H1 (cell line): ENCODE results near the gene MARCHF2. TPM values are rescaled to one million over a fixed set of nuclear protein-coding genes. Genes with fewer than 3 reads are reported as not detected.
A peak's percentile ranks its signal among the peaks of the same experiment; 100 is the strongest.

ENCODE experiments used
- CTCF ChIA-PET: fragments of 300-600 bp; sonication (Branson Sonifier 250); formaldehyde crosslinking; loops from one replicate; lab custom pipeline; 2021; ENCODE audit not compliant: partially characterized antibody; lab: Charles Lee
- POLR2A ChIA-PET: fragments of 300-600 bp; sonication (Branson Sonifier 250); formaldehyde crosslinking; loops from one replicate; lab custom pipeline; 2021; ENCODE audit warnings: inconsistent platforms; ENCODE audit not compliant: partially characterized antibody; lab: Charles Lee
- DNase-seq, 2 experiments: peaks; one replicate each; pipeline versions ENCODE4 v3.0.0 to v3.0.0-alpha.2; 2010 to 2022; ENCODE audit warnings: low spot score in 2 of 2, low read depth in 1 of 2, mixed read lengths in 1 of 2
- FAIRE-seq: peaks from 2 replicates; lab custom pipeline; 2011; peaks lifted over from hg19 to GRCh38; lab: Jason Lieb, UNC
- H2AFZ ChIP-seq: 2 replicates; pipeline ENCODE4 v1.8.1; 2012; ENCODE audit warnings: low read length, inconsistent platforms
- H2AK5ac ChIP-seq: 2 replicates; pipeline ENCODE4 v1.6.1; 2013; ENCODE audit warnings: low read depth, low read length
- H2BK120ac ChIP-seq: replicated peaks from 2 replicates; pipeline ENCODE3; 2013; ENCODE audit warnings: low read depth, low read length, inconsistent platforms
- H2BK12ac ChIP-seq: 2 replicates; pipeline ENCODE4 v1.6.1; 2013; ENCODE audit warnings: low read depth, low read length
- H2BK15ac ChIP-seq: 2 replicates; pipeline ENCODE4 v1.6.1; 2013; ENCODE audit warnings: low read length
- H2BK20ac ChIP-seq: 2 replicates; pipeline ENCODE4 v1.6.1; 2013; ENCODE audit warnings: low read length
- H2BK5ac ChIP-seq: 2 replicates; pipeline ENCODE4 v1.6.1; 2013; ENCODE audit warnings: low read depth, low read length
- H3K14ac ChIP-seq: 2 replicates; pipeline ENCODE4 v1.6.1; 2013; ENCODE audit warnings: inconsistent platforms; ENCODE audit not compliant: insufficient read length
- H3K18ac ChIP-seq: 2 replicates; pipeline ENCODE4 v1.6.1; 2013; ENCODE audit warnings: low read length; ENCODE audit errors: extremely low read depth
- H3K23ac ChIP-seq: 2 replicates; pipeline ENCODE4 v1.6.1; 2013; ENCODE audit warnings: inconsistent platforms; ENCODE audit not compliant: insufficient read length
- H3K23me2 ChIP-seq: 2 replicates; pipeline ENCODE4 v1.6.1; 2013; ENCODE audit warnings: low read depth, low read length
- H3K27ac ChIP-seq: 2 replicates; pipeline ENCODE4 v1.6.1; 2011; ENCODE audit warnings: low read depth, low read length, inconsistent platforms
- H3K27me3 ChIP-seq, 4 experiments: replicated peaks in 1 of 4; 1 replicate in 1 of 4; 2 replicates in 3 of 4; pipeline versions ENCODE4 v1.6.1 to v1.8.1; 2011 to 2013; ENCODE audit warnings: low read length in 3 of 4, mild to moderate bottlenecking in 3 of 4, inconsistent platforms in 2 of 4, mixed read lengths in 2 of 4, moderate library complexity in 1 of 4; ENCODE audit not compliant: control insufficient read depth in 3 of 4, insufficient read depth in 3 of 4; ENCODE audit errors: extremely low read depth in 1 of 4
- H3K36me3 ChIP-seq, 4 experiments: 2 replicates each; pipeline versions ENCODE4 v1.6.1 to v1.8.1; 2011 to 2013; ENCODE audit warnings: mild to moderate bottlenecking in 4 of 4, low read length in 3 of 4, moderate library complexity in 2 of 4, control low read depth in 1 of 4, inconsistent platforms in 1 of 4; ENCODE audit not compliant: insufficient read depth in 4 of 4, control insufficient read depth in 2 of 4
- H3K4ac ChIP-seq: replicated peaks from 2 replicates; pipeline ENCODE3; 2013; ENCODE audit warnings: low read length, low read depth, mixed read lengths, inconsistent platforms; ENCODE audit not compliant: insufficient read length
- H3K4me1 ChIP-seq, 4 experiments: replicated peaks in 1 of 4; 1 replicate in 1 of 4; 2 replicates in 3 of 4; pipeline versions ENCODE4 v1.6.1 to v1.8.1; 2011 to 2013; ENCODE audit warnings: low read length in 3 of 4, inconsistent platforms in 2 of 4, mixed read lengths in 1 of 4; ENCODE audit not compliant: insufficient read depth in 4 of 4, control insufficient read depth in 3 of 4
- H3K4me2 ChIP-seq, 2 experiments: 2 replicates each; pipeline versions ENCODE4 v1.6.1 to v1.8.1; 2011 to 2013; ENCODE audit warnings: low read depth in 2 of 2, low read length in 2 of 2, control low read depth in 1 of 2, inconsistent platforms in 1 of 2, mild to moderate bottlenecking in 1 of 2; ENCODE audit not compliant: insufficient read depth in 1 of 2
- H3K4me3 ChIP-seq, 4 experiments: fragments of 200-600, 300-600 bp in 1 of 4; sonication (generic), shearing (Covaris generic), sonication (Bioruptor Twin) in 1 of 4; 2 replicates each; pipeline versions ENCODE4 v1.5.1 to v1.8.1; 2011 to 2016; ENCODE audit warnings: low read length in 4 of 4, low read depth in 3 of 4, control low read depth in 2 of 4, inconsistent platforms in 2 of 4, mild to moderate bottlenecking in 2 of 4, mixed read lengths in 1 of 4, moderate library complexity in 1 of 4; ENCODE audit not compliant: insufficient read depth in 2 of 4; ENCODE audit errors: extremely low read depth in 1 of 4
- H3K56ac ChIP-seq: replicated peaks from 2 replicates; pipeline ENCODE3; 2013; ENCODE audit warnings: low read depth, mild to moderate bottlenecking, mixed read lengths, low read length, inconsistent platforms; ENCODE audit not compliant: insufficient read length
- H3K79me1 ChIP-seq: 2 replicates; pipeline ENCODE4 v1.6.1; 2013; ENCODE audit warnings: low read depth, low read length, control low read depth
- H3K79me2 ChIP-seq, 2 experiments: 2 replicates each; pipeline versions ENCODE4 v1.6.1 to v1.8.1; 2012 to 2013; ENCODE audit warnings: low read length in 2 of 2, mild to moderate bottlenecking in 2 of 2, inconsistent platforms in 1 of 2; ENCODE audit not compliant: insufficient read depth in 2 of 2, control insufficient read depth in 1 of 2
- H3K9ac ChIP-seq, 4 experiments: replicated peaks in 1 of 4; 1 replicate in 1 of 4; 2 replicates in 3 of 4; pipeline versions ENCODE4 v1.6.1 to v1.8.1; 2011 to 2013; ENCODE audit warnings: low read depth in 3 of 4, low read length in 3 of 4, control low read depth in 2 of 4, mild to moderate bottlenecking in 2 of 4, moderate library complexity in 2 of 4, inconsistent platforms in 1 of 4; ENCODE audit errors: extremely low read depth in 1 of 4
- H3K9me3 ChIP-seq, 2 experiments: 2 replicates each; pipeline versions ENCODE4 v1.6.1 to v1.8.1; 2012 to 2013; ENCODE audit warnings: mild to moderate bottlenecking in 2 of 2, moderate library complexity in 2 of 2, control low read depth in 1 of 2, inconsistent platforms in 1 of 2, low read depth in 1 of 2, low read length in 1 of 2, mixed read lengths in 1 of 2; ENCODE audit not compliant: insufficient read depth in 2 of 2
- H4K20me1 ChIP-seq, 2 experiments: replicated peaks in 1 of 2; 2 replicates each; pipeline versions ENCODE3 to v1.8.1; 2011 to 2013; ENCODE audit warnings: inconsistent platforms in 2 of 2, low read length in 2 of 2, mild to moderate bottlenecking in 1 of 2; ENCODE audit not compliant: insufficient read depth in 2 of 2, control insufficient read depth in 1 of 2
- H4K5ac ChIP-seq: 2 replicates; pipeline ENCODE4 v1.6.1; 2013; ENCODE audit warnings: low read length, low read depth, mixed read lengths, inconsistent platforms; ENCODE audit not compliant: insufficient read length
- H4K8ac ChIP-seq: 2 replicates; pipeline ENCODE4 v1.8.0; 2013; ENCODE audit warnings: mild to moderate bottlenecking, moderate library complexity, low read length, inconsistent platforms; ENCODE audit not compliant: insufficient read depth; ENCODE audit errors: extremely low read depth
- H4K91ac ChIP-seq: replicated peaks from 2 replicates; pipeline ENCODE3; 2013; ENCODE audit warnings: low read length, mixed read lengths, inconsistent platforms; ENCODE audit not compliant: insufficient read length
- KDM5A ChIP-seq: fragments of 200-600 bp; IDR thresholded peaks from 2 replicates; pipeline ENCODE4 v1.7.1; 2012; ENCODE audit warnings: mild to moderate bottlenecking, low read length, inconsistent platforms, mixed read lengths
- RBBP5 ChIP-seq: IDR thresholded peaks from 2 replicates; pipeline ENCODE4 v1.7.1; 2012; ENCODE audit warnings: low read depth, mild to moderate bottlenecking, inconsistent platforms, low read length, moderate library complexity, borderline replicate concordance
- WGBS, 2 experiments: shearing (Covaris generic) in 1 of 2; methylation state at CpG; one replicate each; pipeline versions ENCODE4 v1.1.6 to v1.1.7; 2013 to 2015; ENCODE audit warnings: low lambda C conversion rate in 2 of 2, mixed read lengths in 2 of 2, inconsistent platforms in 1 of 2, low coverage in 1 of 2, missing lambda C conversion rate in 1 of 2; ENCODE audit not compliant: insufficient replicate concordance in 2 of 2, insufficient coverage in 1 of 2, insufficient read length in 1 of 2; ENCODE audit errors: extremely low coverage in 1 of 2, missing lambda C conversion rate in 1 of 2; 5-methylcytosine and 5-hydroxymethylcytosine counted together
- polyA plus RNA-seq, 7 experiments: library from polyadenylated mRNA; depleted of rRNA in 3 of 7; stranded (reverse) in 5 of 7; unstranded in 2 of 7; fragments of >200 nt in 5 of 7; fragments of 200-250 nt in 2 of 7; gene quantifications; 1 replicate in 5 of 7; 2 replicates in 1 of 7; 4 replicates in 1 of 7; pipeline versions ENCODE4 v1.2.1 to v1.2.3, GENCODE V29; 2011 to 2013; ENCODE audit warnings: missing spikeins in 2 of 7, mixed read lengths in 2 of 7
- total RNA-seq: library from RNA; stranded (reverse); fragmentation: NEBNext Ultra II Directional; extraction: Animal tissue kit (Norgen Biotek cat#: 25700); gene quantifications from 2 replicates; pipeline ENCODE4 v1.2.1, GENCODE V29; 2021

Gene MARCHF2
- total and polyA plus RNA-seq, 2 of the 8 experiments (the other 6 are each of a cell fraction or from before 2014, with no cell fraction given): 18.5 to 46.2 TPM

DNA sequence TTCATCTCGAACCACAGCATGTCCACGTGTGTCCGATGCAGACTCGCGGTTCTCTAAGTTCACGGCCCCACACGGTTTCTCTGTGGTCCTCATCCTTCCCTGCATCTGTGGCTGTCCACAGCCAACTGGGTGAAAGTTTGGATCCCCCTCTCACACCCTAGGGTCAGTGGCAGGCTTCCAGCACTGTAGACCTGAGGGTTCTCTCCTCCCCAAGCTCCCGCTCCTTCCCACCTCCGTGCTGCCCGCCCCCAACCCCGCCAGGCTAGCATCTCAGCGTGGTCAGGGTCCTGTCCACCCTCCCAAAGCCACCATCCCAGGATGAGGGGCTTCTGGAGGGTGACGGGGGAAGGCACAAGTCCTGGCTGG is 46.2 kb upstream of the MARCHF2 start:
- FAIRE-seq: no peak
- H3K27ac ChIP-seq: no peak overlapping the region

More for the DNA sequence above, 46.2 kb upstream of the MARCHF2 start:
- peaks cover 0 to 15% (median 8%) of the 10 kb centered on the region in 4 experiments; a peak in 6 of 7 replicates for H3K4me1 ChIP-seq
- no peak overlapping the region for H3K56ac ChIP-seq
- POLR2A ChIA-PET: interaction anchor here (0.7 to 9.2 kb wide), 11 partner anchors 9 to 147 kb away, joined by 3 to 71 read pairs (median 4); partner anchors contain the start of genes HNRNPM, KANK3, RAB11B and ZNF414
- peak overlapping the region; percentile 53; the same call in 1 of the 2 replicates for H2BK12ac ChIP-seq
- no peak overlapping the region for H3K9ac ChIP-seq
- peak overlapping the region; percentile 82 for H4K91ac ChIP-seq
- H3K9me3 ChIP-seq: no peaks in the 10 kb centered on the region
- peak overlapping the region; percentile 83 for H3K18ac ChIP-seq
- peak overlapping the region; percentile 18 for H2BK120ac ChIP-seq
- no peak overlapping the region for H3K23ac ChIP-seq
- H3K4me3 ChIP-seq: peak overlapping the region in 3 of 4 experiments; percentile 20 to 42 (median 26); a peak in 4 of 8 replicates
- H4K8ac ChIP-seq: peak overlapping the region; percentile 73
- H3K27me3 ChIP-seq: peaks cover 0 to 24% (median 17%) of the 10 kb centered on the region in 4 experiments; a peak in 6 of 7 replicates
- H3K23me2 ChIP-seq: peaks cover 18% of the 10 kb centered on the region; the same call in 1 of the 2 replicates
- no peaks in the 10 kb centered on the region for H3K36me3 ChIP-seq
- DNase-seq: no peak
- peak overlapping the region; percentile 38 to 54; a peak in 2 of 4 replicates for H3K4me2 ChIP-seq
- H2AFZ ChIP-seq: no peak overlapping the region
- H3K4ac ChIP-seq: peak overlapping the region; percentile 91
- peak overlapping the region; percentile 83; the same call in 1 of the 2 replicates for H2BK15ac ChIP-seq
- H2AK5ac ChIP-seq: no peak overlapping the region
- H4K5ac ChIP-seq: no peak overlapping the region
- H2BK5ac ChIP-seq: peak overlapping the region; percentile 83; the same call in 1 of the 2 replicates
- CTCF ChIA-PET: interaction anchor here (0.6 to 6.0 kb wide), 6 partner anchors 13 to 97 kb away, joined by 3 to 57 read pairs (median 4); no protein-coding TSS in a partner anchor
- no peak overlapping the region for H3K14ac ChIP-seq
- no peaks in the 10 kb centered on the region for H4K20me1 ChIP-seq
- H3K79me2 ChIP-seq: no peaks in the 10 kb centered on the region
- WGBS, 2 experiments: 82% methylated on average over 12 of the region's 13 CpGs; no CpG with 5 or more reads in 1 of the 2 experiments
- H2BK20ac ChIP-seq: no peak overlapping the region
- TF ChIP-seq RBBP5 (0 out of 2 replicates have a peak, but pooled peaks have one; percentile 45), KDM5A (no peak)
- TF ChIP-seq, all 59 proteins: peak for 1
- no peaks in the 10 kb centered on the region; the same call in 1 of the 2 replicates for H3K79me1 ChIP-seq
